ENCODE measurements around the gene FN1. TPM values are rescaled to one million over a fixed set of nuclear protein-coding genes. Genes with fewer than 3 reads are reported as not detected.

Gene FN1
- total and polyA plus RNA-seq, 2 of the 8 experiments (the other 6 are each of a cell fraction or from before 2014, with no cell fraction given) = 42.9 to 109 TPM

DNA sequence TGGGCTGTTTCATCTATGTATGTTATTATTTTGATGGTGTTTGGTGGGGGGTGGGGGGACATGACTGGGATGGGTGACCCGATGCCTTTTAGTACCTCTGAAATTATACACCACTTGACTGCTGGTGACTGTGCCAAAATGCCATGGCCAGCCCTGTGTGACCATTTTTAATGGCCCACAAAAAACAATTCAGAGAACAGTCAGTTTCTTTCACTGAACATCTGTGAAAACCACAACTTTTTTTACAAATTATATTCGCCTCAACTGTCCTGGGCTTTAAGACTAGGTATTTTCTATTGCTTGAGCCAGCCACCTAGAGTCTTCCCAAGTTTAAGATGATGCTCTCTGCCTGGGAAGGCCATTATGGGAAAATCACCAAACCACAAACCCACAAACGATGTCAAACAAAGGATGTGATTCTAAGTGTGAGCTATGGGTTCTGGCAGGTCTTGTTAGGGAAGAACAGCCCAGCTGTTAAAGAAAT lies 33.9 kb downstream of the FN1 start:
- H3K79me1 ChIP-seq (ENCODE audit: low read depth, low read length) = no peaks in the 10 kb centered on the region
- CTCF ChIA-PET (ENCODE audit: partially characterized antibody) = interaction anchor here (0.6 kb wide), 1 partner anchor 56 kb away, joined by 3 read pairs; no protein-coding TSS in a partner anchor
- H3K4ac ChIP-seq (replicated peaks; ENCODE audit: insufficient read length, low read depth, low read length) = no peak overlapping the region
- no peak overlapping the region for H2AK5ac ChIP-seq (ENCODE audit: low read depth, low read length)
- H3K23me2 ChIP-seq (ENCODE audit: low read depth, low read length) = no peaks in the 10 kb centered on the region
- no peak for DNase-seq (ENCODE audit: low read depth in 1 of 2, low spot score in 2 of 2)
- H3K4me2 ChIP-seq (ENCODE audit: insufficient read depth in 1 of 2, low read depth in 2 of 2, low read length in 2 of 2) = no peak overlapping the region
- H2BK120ac ChIP-seq (replicated peaks; ENCODE audit: low read depth, low read length) = no peak overlapping the region
- H3K27ac ChIP-seq (ENCODE audit: low read depth, low read length) = no peak overlapping the region
- H3K27me3 ChIP-seq (replicated peaks in 1 of 4; ENCODE audit: control insufficient read depth in 3 of 4, extremely low read depth in 1 of 4, insufficient read depth in 3 of 4, low read length in 3 of 4) = no peaks in the 10 kb centered on the region
- no peak overlapping the region for H4K8ac ChIP-seq (ENCODE audit: extremely low read depth, insufficient read depth, low read length)
- no peak overlapping the region for H4K91ac ChIP-seq (replicated peaks; ENCODE audit: insufficient read length, low read length)
- FAIRE-seq = no peak
- H3K14ac ChIP-seq (ENCODE audit: insufficient read length) = no peak overlapping the region
- no peak overlapping the region for H3K56ac ChIP-seq (replicated peaks; ENCODE audit: insufficient read length, low read depth, low read length)
- H3K23ac ChIP-seq (ENCODE audit: insufficient read length) = no peak overlapping the region
- no peak overlapping the region for H2BK12ac ChIP-seq (ENCODE audit: low read depth, low read length)
- no peaks in the 10 kb centered on the region; a peak in 1 of 7 replicates for H3K4me1 ChIP-seq (replicated peaks in 1 of 4; ENCODE audit: control insufficient read depth in 3 of 4, insufficient read depth in 4 of 4, low read length in 3 of 4)
- no peak overlapping the region for H3K18ac ChIP-seq (ENCODE audit: extremely low read depth, low read length)
- H3K4me3 ChIP-seq (ENCODE audit: extremely low read depth in 1 of 4, insufficient read depth in 2 of 4, low read depth in 3 of 4, low read length in 4 of 4) = no peak overlapping the region
- H2BK20ac ChIP-seq (ENCODE audit: low read length) = no peak overlapping the region
- peaks cover 0 to 14% (median 3%) of the 10 kb centered on the region in 4 experiments; a peak in 4 of 8 replicates for H3K36me3 ChIP-seq (ENCODE audit: control insufficient read depth in 2 of 4, insufficient read depth in 4 of 4, low read length in 3 of 4)
- H2AFZ ChIP-seq (ENCODE audit: low read length) = no peak overlapping the region
- no peaks in the 10 kb centered on the region for H4K20me1 ChIP-seq (replicated peaks in 1 of 2; ENCODE audit: control insufficient read depth in 1 of 2, insufficient read depth in 2 of 2, low read length in 2 of 2)
- no peaks in the 10 kb centered on the region for H3K9me3 ChIP-seq (ENCODE audit: insufficient read depth in 2 of 2, low read depth in 1 of 2, low read length in 1 of 2)
- POLR2A ChIA-PET (ENCODE audit: partially characterized antibody) = no interaction called here
- H3K79me2 ChIP-seq (ENCODE audit: control insufficient read depth in 1 of 2, insufficient read depth in 2 of 2, low read length in 2 of 2) = no peaks in the 10 kb centered on the region
- no peak overlapping the region for H4K5ac ChIP-seq (ENCODE audit: insufficient read length, low read depth, low read length)
- no peak overlapping the region for H2BK15ac ChIP-seq (ENCODE audit: low read length)
- H3K9ac ChIP-seq (replicated peaks in 1 of 4; ENCODE audit: extremely low read depth in 1 of 4, low read depth in 3 of 4, low read length in 3 of 4) = no peak overlapping the region
- H2BK5ac ChIP-seq (ENCODE audit: low read depth, low read length) = no peak overlapping the region
- 94% methylated on average over 3 of the region's 3 CpGs; no CpG with 5 or more reads in 1 of the 2 experiments for WGBS, 2 experiments (ENCODE audit: extremely low coverage in 1 of 2, insufficient coverage in 1 of 2, insufficient read length in 1 of 2, insufficient replicate concordance in 2 of 2, low coverage in 1 of 2, low lambda C conversion rate in 2 of 2, missing lambda C conversion rate in 1 of 2)
- TF ChIP-seq GTF2F1 (IDR thresholded peaks at IDR 0.05; ENCODE audit: borderline replicate concordance, low read depth, low read length) = no peak
- TF ChIP-seq TEAD4 (IDR thresholded peaks at IDR 0.05; ENCODE audit: low read depth, low read length) = no peak
- TF ChIP-seq KDM4A (IDR thresholded peaks at IDR 0.05; ENCODE audit: low read depth, low read length, severe bottlenecking) = no peak
- TF ChIP-seq, protein P1, sequence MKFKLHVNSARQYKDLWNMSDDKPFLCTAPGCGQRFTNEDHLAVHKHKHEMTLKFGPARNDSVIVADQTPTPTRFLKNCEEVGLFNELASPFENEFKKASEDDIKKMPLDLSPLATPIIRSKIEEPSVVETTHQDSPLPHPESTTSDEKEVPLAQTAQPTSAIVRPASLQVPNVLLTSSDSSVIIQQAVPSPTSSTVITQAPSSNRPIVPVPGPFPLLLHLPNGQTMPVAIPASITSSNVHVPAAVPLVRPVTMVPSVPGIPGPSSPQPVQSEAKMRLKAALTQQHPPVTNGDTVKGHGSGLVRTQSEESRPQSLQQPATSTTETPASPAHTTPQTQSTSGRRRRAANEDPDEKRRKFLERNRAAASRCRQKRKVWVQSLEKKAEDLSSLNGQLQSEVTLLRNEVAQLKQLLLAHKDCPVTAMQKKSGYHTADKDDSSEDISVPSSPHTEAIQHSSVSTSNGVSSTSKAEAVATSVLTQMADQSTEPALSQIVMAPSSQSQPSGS (IDR thresholded peaks at IDR 0.05; ENCODE audit: low read length) = no peak
- TF ChIP-seq RBBP5 (IDR thresholded peaks at IDR 0.05; ENCODE audit: borderline replicate concordance, low read depth, low read length) = no peak
- no peak for TF ChIP-seq CREB1 (IDR thresholded peaks at IDR 0.05)
- TF ChIP-seq FOSL1 (IDR thresholded peaks at IDR 0.05; ENCODE audit: insufficient read depth, low read depth, low read length) = no peak
- TF ChIP-seq, protein P2, sequence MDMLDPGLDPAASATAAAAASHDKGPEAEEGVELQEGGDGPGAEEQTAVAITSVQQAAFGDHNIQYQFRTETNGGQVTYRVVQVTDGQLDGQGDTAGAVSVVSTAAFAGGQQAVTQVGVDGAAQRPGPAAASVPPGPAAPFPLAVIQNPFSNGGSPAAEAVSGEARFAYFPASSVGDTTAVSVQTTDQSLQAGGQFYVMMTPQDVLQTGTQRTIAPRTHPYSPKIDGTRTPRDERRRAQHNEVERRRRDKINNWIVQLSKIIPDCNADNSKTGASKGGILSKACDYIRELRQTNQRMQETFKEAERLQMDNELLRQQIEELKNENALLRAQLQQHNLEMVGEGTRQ (IDR thresholded peaks at IDR 0.05; ENCODE audit: low read length) = no peak
- TF ChIP-seq RAD21 (IDR thresholded peaks at IDR 0.05 in 1 of 2, conservative IDR thresholded peaks at IDR 0.05 in 1 of 2; ENCODE audit: low read depth in 2 of 2, low read length in 2 of 2) = no peak
- no peak for TF ChIP-seq CTBP2 (IDR thresholded peaks at IDR 0.05; ENCODE audit: borderline replicate concordance, insufficient read depth, insufficient read length, low read length)
- no peak for TF ChIP-seq SP1 (IDR thresholded peaks at IDR 0.05; ENCODE audit: low read depth, low read length)
